Adrenal gland (tissue), 12 donors: Measurements from ENCODE around the gene SYNE1. TPM values are rescaled to one million over a fixed set of nuclear protein-coding genes. Genes with fewer than 3 reads are reported as not detected.

Experiments used
- DNase-seq, 7 donors: peaks; one replicate each; pipeline ENCODE4 v3.0.0-alpha.2; 2019 to 2020
- H3K27ac ChIP-seq, 5 donors: fragments of 200-600 bp; sonication (generic) in 4 of 5; 1 replicate in 3 of 5; 2 replicates in 2 of 5; pipeline versions ENCODE4 v1.5.1 to v1.8.0; 2016 to 2020; ENCODE audit warnings: mild to moderate bottlenecking in 1 of 5
- H3K27me3 ChIP-seq: fragments of 200-600 bp; 2 replicates; pipeline ENCODE4 v1.8.0; 2021
- H3K36me3 ChIP-seq, 2 donors: fragments of 200-600 bp; replicated peaks in 1 of 2; 1 replicate in 1 of 2; 2 replicates in 1 of 2; pipeline versions ENCODE4 v1.5.1 to v1.8.0; 2018 to 2022
- H3K4me1 ChIP-seq, 2 donors: fragments of 200-600 bp; replicated peaks in 1 of 2; 1 replicate in 1 of 2; 2 replicates in 1 of 2; pipeline versions ENCODE4 v1.5.1 to v1.8.0; 2018 to 2021
- H3K4me3 ChIP-seq, 4 donors: fragments of 200-600 bp; sonication (generic) in 3 of 4; one replicate each; pipeline ENCODE4 v1.5.1; 2016 to 2018
- H3K9me3 ChIP-seq, 3 donors: fragments of 200-600 bp; sonication (generic) in 1 of 3; replicated peaks in 1 of 3; 1 replicate in 2 of 3; 2 replicates in 1 of 3; pipeline versions ENCODE4 v1.5.1 to v1.8.0; 2016 to 2021
- POLR2A ChIP-seq, 2 donors: fragments of 450-650 bp; IDR thresholded peaks; one replicate each; pipeline ENCODE4 v1.6.1; 2017; ENCODE audit warnings: antibody characterized with exemption in 2 of 2, mild to moderate bottlenecking in 2 of 2, moderate library complexity in 1 of 2
- WGBS, 4 donors: extraction: QIAGEN DNeasy Blood & Tissue Kit in 2 of 4; methylation state at CpG; one replicate each; pipeline versions ENCODE4 v1.1.5 to v1.1.7; 2013 to 2017; 5-methylcytosine and 5-hydroxymethylcytosine counted together
- intact Hi-C, 2 donors: fragments of 100-400 bp; cut with DNase I; formaldehyde crosslinking; loops; one replicate each; pipeline versions ENCODE4 v1.14.1 to v1.15.0; 2022 to 2023
- polyA plus RNA-seq, 3 donors: library from polyadenylated mRNA; stranded (reverse); fragments of 200-250 nt in 2 of 3; fragments of 350-450 nt in 1 of 3; fragmentation: Illumina TruSeq in 1 of 3; extraction: RNeasy Lipid Tissue Mini Kit (QIAGEN cat#74804) in 1 of 3; gene quantifications; one replicate each; pipeline ENCODE4 v1.2.3, GENCODE V29; 2013 to 2014
- total RNA-seq, 9 donors: library from RNA; depleted of rRNA in 4 of 9; stranded (reverse); fragments of >200 nt in 4 of 9; fragments of 120-200 nt in 1 of 9; fragmentation: NEBNext Ultra II Directional in 1 of 9; extraction: Animal tissue kit (Norgen Biotek cat#: 25700) in 1 of 9; gene quantifications; one replicate each; pipeline versions ENCODE4 v1.1.0 to v1.2.4, GENCODE V29; 2013 to 2023
- TF ChIP-seq, protein P1 (sequence below), 6 experiments: fragments of 450-650 bp in 4 of 6; fragments of 200-600 bp in 2 of 6; sonication (generic) in 1 of 6; IDR thresholded peaks; 1 replicate in 5 of 6; 2 replicates in 1 of 6; pipeline versions ENCODE4 v1.5.1 to v1.8.0; 2016 to 2021; ENCODE audit warnings: antibody characterized with exemption in 6 of 6, mild to moderate bottlenecking in 2 of 6, moderate library complexity in 1 of 6
- donor health status: healthy with polysubstance abuse.
- donor health status: Bipolar disorder and iron deficiency.
- donor health status: DM: yes; HTN: yes; CAD: no.
- donor health status: DM: no; HTN: no; CAD: no.
- donor health status: DM: no; HTN: no; CAD: no.
- donor health status: DM: yes; HTN: yes; CAD: no.

Gene SYNE1
- total and polyA plus RNA-seq, 12 donors, result 29.0 to 170 (median 93.1) TPM

DNA sequence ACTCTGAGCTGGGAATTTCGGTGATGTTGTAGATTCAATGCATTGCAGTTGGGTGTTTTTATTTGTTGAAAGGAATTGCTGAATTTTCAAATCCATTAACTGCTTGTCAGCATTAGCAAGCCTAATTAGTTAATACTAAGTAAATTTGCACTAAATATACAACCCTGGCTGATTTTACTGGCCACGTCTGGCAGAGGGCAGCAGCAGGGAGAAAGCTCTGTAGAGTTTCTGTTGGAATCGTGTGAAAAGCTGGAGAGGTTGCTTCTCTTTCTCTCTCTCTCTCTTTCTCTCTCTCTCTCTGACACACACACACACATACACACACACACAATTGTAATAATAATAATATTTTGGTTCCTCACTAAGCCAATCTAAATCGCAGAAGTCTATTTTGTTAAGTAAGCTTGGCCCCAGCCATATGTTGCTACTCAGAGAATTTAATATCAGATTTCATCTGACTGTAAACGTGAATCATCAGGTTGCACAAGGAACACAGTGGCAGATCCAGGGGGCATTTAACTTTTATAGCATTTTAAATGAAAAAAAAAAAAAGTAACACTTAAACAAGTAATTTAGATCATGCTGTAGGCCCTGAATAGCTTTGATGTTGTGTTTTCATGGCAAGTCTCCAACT is 540.2 kb downstream of the SYNE1 start:
- Histone ChIP-seq H3K27me3 (no peaks in the 10 kb centered on the region), H3K36me3 (no peaks in the 10 kb centered on the region), H3K4me1 (peaks cover 5 to 14% of the 10 kb centered on the region in 2 donors), H3K27ac (peak overlapping the region in 2 of 5 donors; percentile 2 to 47), H3K9me3 (no peaks in the 10 kb centered on the region), H3K4me3 (no peak overlapping the region)
- 49 to 61% (median 56%) methylated on average over 5 of the region's 5 CpGs for WGBS, 4 donors
- TF ChIP-seq POLR2A (IDR thresholded peaks at IDR 0.05), result no peak
- TF ChIP-seq, protein P1, sequence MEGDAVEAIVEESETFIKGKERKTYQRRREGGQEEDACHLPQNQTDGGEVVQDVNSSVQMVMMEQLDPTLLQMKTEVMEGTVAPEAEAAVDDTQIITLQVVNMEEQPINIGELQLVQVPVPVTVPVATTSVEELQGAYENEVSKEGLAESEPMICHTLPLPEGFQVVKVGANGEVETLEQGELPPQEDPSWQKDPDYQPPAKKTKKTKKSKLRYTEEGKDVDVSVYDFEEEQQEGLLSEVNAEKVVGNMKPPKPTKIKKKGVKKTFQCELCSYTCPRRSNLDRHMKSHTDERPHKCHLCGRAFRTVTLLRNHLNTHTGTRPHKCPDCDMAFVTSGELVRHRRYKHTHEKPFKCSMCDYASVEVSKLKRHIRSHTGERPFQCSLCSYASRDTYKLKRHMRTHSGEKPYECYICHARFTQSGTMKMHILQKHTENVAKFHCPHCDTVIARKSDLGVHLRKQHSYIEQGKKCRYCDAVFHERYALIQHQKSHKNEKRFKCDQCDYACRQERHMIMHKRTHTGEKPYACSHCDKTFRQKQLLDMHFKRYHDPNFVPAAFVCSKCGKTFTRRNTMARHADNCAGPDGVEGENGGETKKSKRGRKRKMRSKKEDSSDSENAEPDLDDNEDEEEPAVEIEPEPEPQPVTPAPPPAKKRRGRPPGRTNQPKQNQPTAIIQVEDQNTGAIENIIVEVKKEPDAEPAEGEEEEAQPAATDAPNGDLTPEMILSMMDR (IDR thresholded peaks at IDR 0.05), result no peak
- intact Hi-C loops, result no loop called here
- DNase-seq, result no peak

DNA sequence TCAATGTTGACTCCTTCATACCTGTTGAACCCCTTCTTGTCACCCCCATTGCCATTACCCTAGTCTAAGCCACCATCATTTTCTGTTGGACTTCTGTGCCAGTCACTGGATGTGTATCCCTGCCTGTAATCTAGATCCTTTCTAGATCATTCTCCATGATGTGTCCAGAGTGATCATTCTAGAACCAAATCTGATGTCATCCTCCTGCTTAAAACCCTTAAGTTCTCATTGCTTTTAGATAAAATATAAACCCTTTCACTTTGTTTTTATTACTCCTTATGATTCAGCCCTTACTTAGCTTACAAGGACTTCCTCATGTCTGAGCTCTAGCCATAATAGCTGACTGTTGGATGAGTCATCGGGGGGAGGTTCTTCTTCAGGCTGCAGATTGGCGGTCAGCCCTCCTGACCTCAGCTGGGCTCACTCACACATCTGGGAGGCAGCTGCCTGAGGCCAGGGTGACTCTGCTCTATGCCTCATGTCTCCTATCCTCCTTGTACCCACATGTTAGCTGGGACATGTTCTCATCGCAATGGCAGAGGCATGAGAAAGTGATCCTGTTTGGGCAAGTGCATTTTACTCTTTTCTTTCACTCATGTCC is 542.1 kb downstream of the SYNE1 start:
- TF ChIP-seq, protein P1 (IDR thresholded peaks at IDR 0.05), result no peak
- peak in 1 of 2 donors; percentile 36 for TF ChIP-seq POLR2A (IDR thresholded peaks at IDR 0.05)
- Histone ChIP-seq H3K4me1 (peaks cover 5 to 14% of the 10 kb centered on the region in 2 donors), H3K27me3 (no peaks in the 10 kb centered on the region), H3K4me3 (no peak overlapping the region), H3K9me3 (no peaks in the 10 kb centered on the region), H3K27ac (peak overlapping the region in 4 of 5 donors; percentile 47 to 90 (median 76)), H3K36me3 (no peaks in the 10 kb centered on the region)
- intact Hi-C loops, result no loop called here
- WGBS, 4 donors, result 28 to 43% (median 42%) methylated on average over 3 of the region's 3 CpGs
- DNase-seq, result peak; percentile 88 to 96 (median 95)

DNA sequence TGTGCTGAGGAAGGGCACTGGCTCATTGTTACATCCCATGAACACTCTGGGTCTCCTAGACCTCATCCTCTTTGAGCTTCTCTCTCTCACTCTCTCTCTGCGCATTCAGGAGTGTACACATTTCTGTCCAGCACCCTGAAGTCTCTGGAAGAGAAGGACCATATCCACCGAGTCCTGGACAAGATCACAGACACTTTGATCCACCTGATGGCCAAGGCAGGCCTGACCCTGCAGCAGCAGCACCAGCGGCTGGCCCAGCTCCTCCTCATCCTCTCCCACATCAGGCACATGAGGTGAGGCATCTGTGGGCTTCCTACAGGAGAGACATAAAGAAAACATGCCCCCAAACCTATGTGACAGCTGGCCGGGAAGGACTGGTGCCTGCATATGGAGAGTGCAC is 542.9 kb downstream of the SYNE1 start:
- Histone ChIP-seq H3K27me3 (no peaks in the 10 kb centered on the region), H3K4me3 (no peak overlapping the region), H3K4me1 (peaks cover 5 to 14% of the 10 kb centered on the region in 2 donors), H3K36me3 (no peaks in the 10 kb centered on the region), H3K27ac (peak overlapping the region in 3 of 5 donors; percentile 72 to 90 (median 81)), H3K9me3 (no peaks in the 10 kb centered on the region)
- TF ChIP-seq, protein P1 (IDR thresholded peaks at IDR 0.05), result no peak
- no peak for TF ChIP-seq POLR2A (IDR thresholded peaks at IDR 0.05)
- intact Hi-C loops, result no loop called here
- WGBS, 4 donors, result 93 to 98% (median 95%) methylated on average over 4 of the region's 4 CpGs
- DNase-seq, result no peak

DNA sequence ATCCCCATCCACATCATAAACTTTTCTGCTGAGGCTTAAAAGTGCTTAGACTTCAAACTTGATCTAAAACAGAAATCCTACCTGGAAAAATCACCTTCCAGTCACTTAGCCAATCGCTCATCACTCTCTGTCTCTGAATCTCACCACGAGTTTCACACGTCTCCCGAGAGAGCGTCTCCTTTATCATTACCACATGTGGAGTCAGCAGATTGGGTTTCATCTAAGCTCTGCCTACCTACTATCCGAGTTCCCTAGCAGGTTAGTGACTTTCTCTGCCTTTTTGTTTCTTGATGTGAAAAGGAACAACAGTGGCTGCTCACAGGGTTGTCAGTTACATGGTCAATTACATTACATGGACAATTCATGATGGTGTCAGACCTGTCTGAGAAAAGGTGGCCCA is 543.5 kb downstream of the SYNE1 start:
- 87 to 92% (median 88%) methylated on average over 6 of the region's 6 CpGs for WGBS, 4 donors
- no peaks in the 10 kb centered on the region for H3K36me3 ChIP-seq
- no peak overlapping the region for H3K4me3 ChIP-seq
- peaks cover 5 to 14% of the 10 kb centered on the region in 2 donors for H3K4me1 ChIP-seq
- no peak overlapping the region for H3K27ac ChIP-seq
- H3K27me3 ChIP-seq, result no peaks in the 10 kb centered on the region
- H3K9me3 ChIP-seq, result no peaks in the 10 kb centered on the region
- intact Hi-C loops, result no loop called here
- no peak for DNase-seq
- TF ChIP-seq, protein P1 (IDR thresholded peaks at IDR 0.05), result no peak
- no peak for TF ChIP-seq POLR2A (IDR thresholded peaks at IDR 0.05)
